ENCODE results near the gene CBX8. TPM values are rescaled to one million over a fixed set of nuclear protein-coding genes. Genes with fewer than 3 reads are reported as not detected.

CBX8 gene
- total RNA-seq = 3.6 and 4.2 TPM in 2 replicates

GRCh38 chr17:79796763-79797491, at the start of gene CBX8:
Gene CBX8, minus strand, starts transcription at chr17:79797077. Its CDS starts 79 bp downstream, at chr17:79796998.

GRCh38 chr17:79839356-79840268, 42.7 kb upstream of the CBX8 start, which contains the start of gene CBX4:
Gene CBX4, minus strand, starts transcription at chr17:79839440. Its CDS starts 189 bp downstream, at chr17:79839251.

GRCh38 chr17:79777894-79778503, 18.9 kb downstream of the CBX8 start, which contains the start of gene CBX2:
Gene CBX2, plus strand, starts transcription at chr17:79778148. Its CDS starts 88 bp downstream, at chr17:79778236.

Other genes starting within 250 kb of the CBX8 start
- gene RBFOX3, start 186.0 kb downstream of the CBX8 start, total RNA-seq = not detected in 2 replicates
- gene ENPP7, start 66.1 kb downstream of the CBX8 start, total RNA-seq = not detected in 2 replicates
- 0.39 and 0.44 TPM in 2 replicates for gene CBX2, start 18.9 kb downstream of the CBX8 start, total RNA-seq
- gene CBX4, start 42.4 kb upstream of the CBX8 start, total RNA-seq = 9.5 and 13.5 TPM in 2 replicates
- 56.9 and 64.1 TPM in 2 replicates for gene TBC1D16, start 238.8 kb upstream of the CBX8 start, total RNA-seq
- gene CCDC40, start 239.6 kb upstream of the CBX8 start, total RNA-seq = 0.78 and 5.7 TPM in 2 replicates